Measurements from ENCODE around the gene MAGI1.

Gene MAGI1

DNA sequence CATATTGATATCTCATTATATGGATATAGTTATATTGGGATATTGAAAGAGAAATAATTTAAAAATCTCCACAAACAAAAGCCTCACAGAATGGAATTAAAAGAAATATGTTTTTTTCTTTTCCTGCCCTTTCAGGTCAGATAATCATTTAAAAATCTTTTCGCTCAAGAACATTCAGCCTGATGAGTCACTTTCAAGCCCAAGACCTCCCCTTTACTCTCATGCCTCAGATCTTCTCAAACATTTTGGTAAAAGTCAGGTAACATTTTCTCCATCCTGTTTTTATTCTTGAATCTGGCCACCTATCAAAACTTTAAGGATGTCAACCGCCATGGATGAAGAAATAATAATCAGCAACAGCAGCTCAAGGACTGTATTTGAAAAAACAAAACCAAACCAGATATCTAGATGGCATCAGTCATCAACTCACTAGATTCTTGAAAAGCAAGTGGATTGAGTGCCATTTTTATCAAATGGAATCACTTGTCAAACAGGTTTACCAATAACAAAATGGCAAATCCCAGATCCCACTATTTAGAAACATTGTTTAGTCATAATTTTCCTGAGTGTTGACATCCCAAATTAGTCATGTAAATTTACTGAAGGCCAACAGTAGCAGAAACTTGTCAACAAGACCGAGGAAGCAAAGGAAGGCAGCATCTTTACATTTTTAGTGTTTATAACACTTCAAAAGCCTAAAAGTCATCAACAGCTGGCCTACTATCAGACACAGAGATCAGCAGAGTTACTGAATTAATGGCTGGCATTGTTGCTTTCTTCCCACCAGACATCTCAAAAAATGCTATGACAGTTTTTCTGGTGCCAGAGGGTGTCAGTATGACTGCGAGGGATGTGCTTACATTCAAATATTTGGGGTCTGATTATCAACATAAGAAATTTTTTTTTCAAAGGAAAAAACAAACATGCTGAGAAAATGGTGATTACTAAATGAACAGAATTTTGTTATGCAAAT is 444.7 kb downstream of the MAGI1 start:
- FAIRE-seq = no peak
- no peak for DNase-seq (ENCODE audit: extremely low spot score, insufficient read length, low read depth)

DNA sequence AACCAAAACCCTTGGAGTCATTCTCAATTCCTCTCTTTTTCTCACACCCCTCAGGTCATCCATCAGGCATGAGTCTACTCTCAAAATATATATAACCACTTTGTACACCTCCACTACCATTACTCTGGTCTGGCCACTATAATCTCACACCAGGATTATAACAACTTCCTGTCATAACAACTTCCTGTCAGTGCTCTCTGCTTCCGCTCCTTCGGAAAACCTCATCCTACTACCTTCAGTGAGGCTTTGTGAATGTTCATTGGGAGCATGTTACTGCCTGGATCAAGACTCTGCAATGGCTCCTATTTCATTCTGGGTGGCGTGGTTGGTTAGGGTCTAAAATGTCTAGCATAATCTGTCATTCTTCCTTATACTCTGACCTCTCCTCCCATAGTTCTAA is 447.4 kb downstream of the MAGI1 start:
- no peak for FAIRE-seq
- no peak for DNase-seq (ENCODE audit: extremely low spot score, insufficient read length, low read depth)

DNA sequence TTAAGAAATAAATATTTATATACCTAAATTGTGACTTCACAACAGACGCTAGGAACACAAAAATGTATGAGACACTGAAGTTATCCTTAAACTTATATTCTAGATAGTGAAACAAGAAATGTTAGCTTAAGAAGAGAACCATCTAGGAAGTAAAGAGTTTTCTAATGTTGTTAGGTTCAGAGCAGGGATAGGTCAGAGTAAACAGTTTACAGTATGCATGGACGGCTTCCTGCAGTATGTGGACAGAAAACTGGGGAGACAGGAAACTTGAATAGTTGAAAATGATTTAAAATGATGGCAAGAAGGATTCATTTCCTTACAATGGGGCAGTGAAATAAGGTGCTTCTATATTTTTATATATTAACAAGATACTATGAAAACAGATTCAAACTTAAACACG is 449.8 kb downstream of the MAGI1 start:
- DNase-seq (ENCODE audit: extremely low spot score, insufficient read length, low read depth) (no peak), FAIRE-seq (no peak)

- DNase-seq (ENCODE audit: extremely low spot score, insufficient read length, low read depth) = no peak
- FAIRE-seq = no peak
These were observed 450.9 kb downstream of the MAGI1 start for GRCh38 chr3:65587650-65588439.

DNA sequence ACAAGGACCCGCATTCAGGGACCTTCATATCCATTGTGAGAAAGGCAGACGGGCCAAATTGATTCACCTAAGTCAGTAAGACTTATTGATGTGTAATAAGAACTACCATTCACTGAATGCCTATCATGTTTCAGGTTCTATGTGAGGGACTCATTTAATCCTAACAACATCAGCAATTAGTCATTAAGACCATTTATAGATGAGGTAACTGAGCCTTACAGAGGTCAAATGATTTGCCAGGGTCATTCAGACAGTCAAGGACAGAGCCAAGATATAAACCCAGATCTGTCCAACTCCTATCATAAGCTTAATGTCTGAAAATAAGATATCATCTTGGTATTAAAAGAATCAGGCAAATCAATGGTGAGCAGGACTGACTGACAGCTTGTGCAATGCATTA is 453.8 kb downstream of the MAGI1 start:
- no peak for FAIRE-seq
- DNase-seq (ENCODE audit: extremely low spot score, insufficient read length, low read depth) = no peak

GRCh38 chr3:65584002-65584401 is 454.7 kb downstream of the MAGI1 start:
- no peak for DNase-seq (ENCODE audit: extremely low spot score, insufficient read length, low read depth)
- no peak for FAIRE-seq

GRCh38 chr3:65583188-65583587 is 455.5 kb downstream of the MAGI1 start:
- FAIRE-seq = no peak

DNA sequence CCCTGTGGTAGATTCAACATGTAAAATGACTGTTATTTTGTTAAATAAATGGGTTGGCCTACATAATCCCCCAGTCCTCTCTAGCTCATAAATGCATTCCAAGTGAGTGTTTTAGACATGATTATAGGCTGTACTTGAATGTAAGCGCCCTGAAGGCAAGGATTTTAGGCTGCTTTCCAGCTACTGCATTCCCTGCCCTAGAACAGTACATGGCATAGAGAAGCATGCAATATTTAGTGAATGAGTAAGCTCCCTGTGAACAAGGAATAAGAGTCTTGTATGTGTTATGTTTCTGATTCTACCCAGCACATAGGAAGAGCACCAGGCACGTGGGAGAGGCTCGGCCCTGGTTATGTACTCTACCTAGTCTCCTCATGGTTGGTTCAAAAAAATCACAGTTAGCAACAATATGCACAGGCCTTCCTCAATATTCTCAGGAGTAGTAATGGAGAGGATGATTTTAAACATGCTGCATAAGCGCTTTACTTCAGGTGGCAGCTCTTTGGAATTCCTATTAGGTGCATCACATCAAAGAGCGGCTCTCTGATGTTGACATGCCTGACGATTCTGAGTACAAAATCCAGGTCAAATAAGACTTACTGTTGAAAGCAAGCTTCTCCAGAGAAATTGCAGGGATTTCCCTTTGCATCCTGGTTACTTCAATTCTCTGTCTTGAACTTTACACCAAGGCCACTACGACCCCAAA is 456.6 kb downstream of the MAGI1 start:
- FAIRE-seq (no peak), DNase-seq (ENCODE audit: extremely low spot score, insufficient read length, low read depth) (no peak)

More at GRCh38 chr3:65583188-65583587, 455.5 kb downstream of the MAGI1 start:
- no peak for DNase-seq (ENCODE audit: extremely low spot score, insufficient read length, low read depth)

DNA sequence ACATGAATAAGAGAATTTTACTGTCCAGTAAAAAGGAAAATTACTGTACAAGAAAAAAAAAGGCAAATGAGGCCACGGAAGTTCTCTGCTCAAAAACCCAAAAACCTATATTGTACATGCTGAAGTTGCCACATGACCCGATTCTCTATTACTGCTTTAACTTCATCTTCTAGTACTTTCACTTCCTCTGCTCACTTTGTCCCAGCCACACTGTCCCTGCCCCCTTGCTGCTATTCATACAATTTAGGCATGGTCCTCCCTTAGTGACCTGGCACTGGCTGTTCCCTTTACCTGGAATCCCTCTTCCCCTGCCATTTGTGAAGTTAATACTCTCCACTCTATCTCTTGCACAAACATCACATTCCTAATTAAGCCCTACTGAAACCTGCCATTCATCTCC is 457.4 kb downstream of the MAGI1 start:
- DNase-seq (ENCODE audit: extremely low spot score, insufficient read length, low read depth) (no peak), FAIRE-seq (no peak)

DNA sequence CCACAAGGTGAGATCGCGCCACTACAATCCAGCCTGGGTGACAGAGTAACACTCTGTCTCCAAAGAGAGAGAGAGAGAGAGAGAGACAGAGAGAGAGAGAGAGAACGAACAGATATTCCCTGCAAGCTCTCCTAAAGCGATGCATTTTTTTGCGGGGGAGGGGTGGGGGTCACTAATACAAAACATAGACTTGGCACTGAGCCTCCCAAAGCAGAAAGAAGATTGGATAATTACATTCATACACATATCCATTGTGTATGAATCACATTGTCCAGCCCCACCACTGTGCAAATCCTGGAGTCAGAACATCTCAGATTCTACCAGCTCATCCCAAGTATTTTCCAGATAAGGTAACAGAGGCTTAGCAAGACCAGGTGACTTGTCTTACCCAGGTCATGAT is 459.9 kb downstream of the MAGI1 start:
- FAIRE-seq = no peak
- no peak for DNase-seq (ENCODE audit: extremely low spot score, insufficient read length, low read depth)

DNA sequence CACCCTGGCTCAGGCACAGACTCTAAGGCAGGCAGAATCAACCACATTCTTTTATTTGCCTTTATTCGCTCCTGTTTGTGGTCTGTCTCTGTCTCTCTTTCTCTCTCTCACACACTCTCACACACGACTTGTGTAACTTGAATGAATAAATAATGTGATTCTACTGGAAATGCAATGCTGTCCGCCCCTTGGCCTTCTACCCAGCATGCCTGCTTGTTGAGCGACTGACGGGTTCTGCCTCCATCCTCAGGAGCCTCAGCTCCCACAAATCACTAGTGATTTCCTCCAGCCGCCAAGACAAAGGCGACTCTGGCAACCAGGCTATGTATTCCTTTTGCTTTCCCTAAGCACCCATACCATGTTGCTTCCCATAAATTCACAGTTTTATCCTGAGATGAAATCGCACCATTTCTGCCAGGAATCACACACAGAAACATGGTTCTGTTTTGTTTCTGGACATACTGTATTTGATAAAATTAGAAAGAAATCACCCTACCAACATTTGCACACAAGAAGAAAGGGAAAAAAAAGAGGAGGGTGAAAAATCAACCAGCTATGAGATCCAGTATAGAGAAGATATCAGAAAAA is 460.8 kb downstream of the MAGI1 start:
- DNase-seq (ENCODE audit: extremely low spot score, insufficient read length, low read depth) (no peak), FAIRE-seq (no peak)

DNA sequence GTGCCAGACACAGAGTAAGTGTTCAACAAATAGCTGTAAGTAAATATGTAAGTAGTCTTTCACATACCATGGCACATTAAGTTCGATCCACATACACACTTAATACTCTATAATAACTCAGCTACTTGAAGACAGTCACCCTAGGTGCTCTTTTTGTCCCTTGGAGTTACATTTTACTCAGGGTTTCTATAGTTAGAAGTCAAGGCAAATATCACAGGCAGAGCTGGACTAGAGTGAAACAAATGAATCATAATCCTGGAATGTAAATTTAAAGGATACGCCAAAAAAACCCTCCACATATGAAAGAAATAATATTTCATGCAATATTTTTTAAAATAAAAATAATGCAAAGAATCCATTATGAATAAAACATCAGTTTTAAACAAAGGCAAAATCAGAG is 461.8 kb downstream of the MAGI1 start:
- no peak for FAIRE-seq
- no peak for DNase-seq (ENCODE audit: extremely low spot score, insufficient read length, low read depth)

DNA sequence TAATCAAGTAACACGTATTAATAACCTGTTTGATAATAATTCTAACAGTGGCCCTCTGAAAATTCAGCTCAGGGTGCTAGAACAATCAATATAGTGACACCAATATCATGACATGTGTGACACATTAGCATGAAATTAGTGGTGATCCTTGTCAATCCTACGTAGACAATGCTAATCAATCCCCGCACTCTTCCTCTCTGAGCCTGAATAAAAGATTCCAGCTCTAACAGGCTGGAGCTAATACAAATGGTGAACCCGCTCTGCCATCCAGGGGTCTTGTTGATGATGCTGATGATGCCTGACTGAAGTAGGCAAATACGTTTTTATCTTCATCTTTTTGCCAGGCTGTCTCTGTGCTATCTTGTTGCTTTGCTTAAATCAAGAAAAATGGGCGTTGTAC is 462.5 kb downstream of the MAGI1 start:
- FAIRE-seq (no peak), DNase-seq (ENCODE audit: extremely low spot score, insufficient read length, low read depth) (no peak)

GRCh38 chr3:65575376-65575840 is 463.3 kb downstream of the MAGI1 start:
- no peak for DNase-seq (ENCODE audit: extremely low spot score, insufficient read length, low read depth)
- FAIRE-seq = no peak

GRCh38 chr3:65573548-65574116 is 465.1 kb downstream of the MAGI1 start:
- no peak for DNase-seq (ENCODE audit: extremely low spot score, insufficient read length, low read depth)
- no peak for FAIRE-seq

DNA sequence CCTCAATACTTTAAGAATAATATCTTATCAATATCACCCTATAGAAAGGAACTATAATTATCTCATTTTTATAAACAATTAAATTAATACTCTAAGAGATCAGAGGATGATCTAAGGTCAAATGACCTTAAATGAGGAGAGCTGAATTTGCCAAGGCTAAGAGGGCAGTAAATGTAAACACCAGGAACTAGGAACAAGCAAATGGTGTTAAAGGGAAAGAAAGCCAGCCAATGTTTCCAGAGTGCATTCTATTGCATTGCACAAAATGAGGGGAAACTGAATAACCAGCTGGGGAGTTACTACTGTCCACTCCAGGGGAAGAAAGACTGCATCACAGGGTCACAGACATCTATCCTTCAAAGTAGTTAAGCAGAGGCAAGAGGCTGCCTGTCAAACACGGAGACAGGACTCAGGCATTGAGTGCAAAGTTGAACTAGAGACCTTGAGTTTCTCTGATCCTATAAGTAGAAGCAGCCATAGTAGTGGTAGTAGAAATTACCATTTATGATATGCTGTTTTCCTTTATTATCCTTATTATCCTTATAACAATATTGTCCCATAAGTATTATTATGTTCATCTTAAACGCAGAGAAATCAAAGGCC is 466.4 kb downstream of the MAGI1 start:
- FAIRE-seq = no peak

GRCh38 chr3:65569845-65570405 is 468.8 kb downstream of the MAGI1 start:
- FAIRE-seq (no peak), DNase-seq (ENCODE audit: extremely low spot score, insufficient read length, low read depth) (no peak)

More for the DNA sequence above, 466.4 kb downstream of the MAGI1 start:
- no peak for DNase-seq (ENCODE audit: extremely low spot score, insufficient read length, low read depth)

- DNase-seq (ENCODE audit: extremely low spot score, insufficient read length, low read depth) = no peak
- FAIRE-seq = no peak
These were observed 469.6 kb downstream of the MAGI1 start for GRCh38 chr3:65569129-65569528.

- DNase-seq (ENCODE audit: extremely low spot score, insufficient read length, low read depth) (no peak), FAIRE-seq (no peak)
These were observed 470.2 kb downstream of the MAGI1 start for GRCh38 chr3:65568497-65568896.
